ENCODE results near the gene ZSWIM1.

Gene ZSWIM1

DNA sequence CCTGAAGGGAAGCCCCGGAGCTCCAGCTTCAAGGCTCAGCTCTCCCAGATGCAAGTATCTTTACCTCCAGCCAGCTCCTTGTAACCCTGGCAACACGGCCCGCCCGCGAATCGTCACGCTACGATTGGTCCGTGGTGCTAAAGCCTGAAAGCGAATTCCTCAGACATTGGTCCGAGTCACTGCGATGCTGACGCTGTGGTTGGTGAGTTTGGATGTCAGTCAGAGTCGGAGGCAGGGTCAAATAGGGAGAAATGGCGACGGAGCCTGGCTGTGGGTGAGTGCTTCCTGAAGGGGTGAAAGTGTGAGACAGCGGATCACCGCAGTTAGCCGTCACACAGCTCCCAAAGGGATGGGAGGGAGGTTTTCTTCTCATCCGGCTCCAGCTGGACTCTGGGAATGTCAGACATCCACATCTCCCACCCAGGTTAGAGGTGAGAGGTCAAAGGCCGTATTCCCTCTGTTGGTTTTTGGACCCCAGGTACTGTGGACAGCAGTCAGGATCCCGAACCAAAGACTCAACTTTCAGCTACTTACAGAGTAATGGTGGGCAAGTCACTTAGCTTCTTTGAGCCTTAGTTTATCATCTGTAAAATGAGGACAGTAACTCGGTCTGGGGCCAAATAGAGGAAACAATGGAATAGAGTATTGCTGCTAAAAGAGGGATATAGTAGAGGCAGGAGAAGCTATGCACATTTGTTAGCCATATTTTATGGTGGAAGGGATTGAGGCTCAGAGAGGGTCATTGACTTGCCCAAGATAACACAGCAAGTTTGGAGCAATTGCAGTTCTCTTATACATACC is at the start of gene ZSWIM1:
TSS of gene ZSWIM1 (plus strand) at position 240 of the 801 bp plus-strand sequence. CDS start 1,366 bp downstream, outside the sequence.
- peak; percentile 93 for TF ChIP-seq YY1 (IDR thresholded peaks at IDR 0.05; ENCODE audit: low read depth)
- TF ChIP-seq, protein P1, sequence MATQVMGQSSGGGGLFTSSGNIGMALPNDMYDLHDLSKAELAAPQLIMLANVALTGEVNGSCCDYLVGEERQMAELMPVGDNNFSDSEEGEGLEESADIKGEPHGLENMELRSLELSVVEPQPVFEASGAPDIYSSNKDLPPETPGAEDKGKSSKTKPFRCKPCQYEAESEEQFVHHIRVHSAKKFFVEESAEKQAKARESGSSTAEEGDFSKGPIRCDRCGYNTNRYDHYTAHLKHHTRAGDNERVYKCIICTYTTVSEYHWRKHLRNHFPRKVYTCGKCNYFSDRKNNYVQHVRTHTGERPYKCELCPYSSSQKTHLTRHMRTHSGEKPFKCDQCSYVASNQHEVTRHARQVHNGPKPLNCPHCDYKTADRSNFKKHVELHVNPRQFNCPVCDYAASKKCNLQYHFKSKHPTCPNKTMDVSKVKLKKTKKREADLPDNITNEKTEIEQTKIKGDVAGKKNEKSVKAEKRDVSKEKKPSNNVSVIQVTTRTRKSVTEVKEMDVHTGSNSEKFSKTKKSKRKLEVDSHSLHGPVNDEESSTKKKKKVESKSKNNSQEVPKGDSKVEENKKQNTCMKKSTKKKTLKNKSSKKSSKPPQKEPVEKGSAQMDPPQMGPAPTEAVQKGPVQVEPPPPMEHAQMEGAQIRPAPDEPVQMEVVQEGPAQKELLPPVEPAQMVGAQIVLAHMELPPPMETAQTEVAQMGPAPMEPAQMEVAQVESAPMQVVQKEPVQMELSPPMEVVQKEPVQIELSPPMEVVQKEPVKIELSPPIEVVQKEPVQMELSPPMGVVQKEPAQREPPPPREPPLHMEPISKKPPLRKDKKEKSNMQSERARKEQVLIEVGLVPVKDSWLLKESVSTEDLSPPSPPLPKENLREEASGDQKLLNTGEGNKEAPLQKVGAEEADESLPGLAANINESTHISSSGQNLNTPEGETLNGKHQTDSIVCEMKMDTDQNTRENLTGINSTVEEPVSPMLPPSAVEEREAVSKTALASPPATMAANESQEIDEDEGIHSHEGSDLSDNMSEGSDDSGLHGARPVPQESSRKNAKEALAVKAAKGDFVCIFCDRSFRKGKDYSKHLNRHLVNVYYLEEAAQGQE (IDR thresholded peaks at IDR 0.05; ENCODE audit: low read depth) = 0 out of 2 replicates have a peak, but pooled peaks have one; percentile 34
- TF ChIP-seq RAD21 (IDR thresholded peaks at IDR 0.05; ENCODE audit: low read depth) = no peak
- no peak for TF ChIP-seq TCF12 (IDR thresholded peaks at IDR 0.05; ENCODE audit: low read depth)
- no peak for TF ChIP-seq NFIC (IDR thresholded peaks at IDR 0.05)
- no peak for TF ChIP-seq EP300 (IDR thresholded peaks at IDR 0.05; ENCODE audit: borderline replicate concordance)
- TF ChIP-seq, protein P2, sequence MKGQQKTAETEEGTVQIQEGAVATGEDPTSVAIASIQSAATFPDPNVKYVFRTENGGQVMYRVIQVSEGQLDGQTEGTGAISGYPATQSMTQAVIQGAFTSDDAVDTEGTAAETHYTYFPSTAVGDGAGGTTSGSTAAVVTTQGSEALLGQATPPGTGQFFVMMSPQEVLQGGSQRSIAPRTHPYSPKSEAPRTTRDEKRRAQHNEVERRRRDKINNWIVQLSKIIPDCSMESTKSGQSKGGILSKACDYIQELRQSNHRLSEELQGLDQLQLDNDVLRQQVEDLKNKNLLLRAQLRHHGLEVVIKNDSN (IDR thresholded peaks at IDR 0.05) = no peak
- TF ChIP-seq, protein P3, sequence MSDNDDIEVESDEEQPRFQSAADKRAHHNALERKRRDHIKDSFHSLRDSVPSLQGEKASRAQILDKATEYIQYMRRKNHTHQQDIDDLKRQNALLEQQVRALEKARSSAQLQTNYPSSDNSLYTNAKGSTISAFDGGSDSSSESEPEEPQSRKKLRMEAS (IDR thresholded peaks at IDR 0.05) = no peak
- no peak for TF ChIP-seq CEBPB (IDR thresholded peaks at IDR 0.05)
- no peak for TF ChIP-seq TEAD4 (IDR thresholded peaks at IDR 0.05)
- TF ChIP-seq FOXM1 (IDR thresholded peaks at IDR 0.05; ENCODE audit: borderline replicate concordance, low read depth) = no peak
- peak; percentile 94 for TF ChIP-seq TAF1 (IDR thresholded peaks at IDR 0.05; ENCODE audit: low read depth)
- TF ChIP-seq EGR1 (IDR thresholded peaks at IDR 0.05) = peak; percentile 11; the same call in 1 of the 2 replicates
- peak; percentile 16; the same call in 1 of the 2 replicates for TF ChIP-seq CREB1 (IDR thresholded peaks at IDR 0.05; ENCODE audit: low read depth)
- no peak for TF ChIP-seq ZBTB7A (IDR thresholded peaks at IDR 0.05; ENCODE audit: low read depth)

DNA sequence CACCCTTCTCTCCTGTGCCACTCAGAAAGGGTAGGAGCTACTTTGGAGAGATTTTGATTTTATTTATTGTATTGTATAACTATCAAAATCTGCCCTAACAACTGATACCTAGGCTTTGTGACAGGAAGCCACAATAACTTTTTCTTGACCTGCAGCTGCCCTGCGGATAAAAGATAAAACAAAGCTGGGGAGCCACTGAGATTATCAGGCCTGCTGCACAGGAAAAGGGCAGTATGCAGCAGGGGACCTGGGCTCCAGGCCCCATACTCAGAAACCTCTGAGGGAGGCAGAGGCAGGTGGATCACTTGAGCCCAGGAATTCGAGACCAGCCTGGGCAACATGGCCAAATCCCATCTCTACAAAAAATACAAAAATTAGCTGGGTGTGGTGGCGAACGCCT is 48.4 kb upstream of the ZSWIM1 start:
- TF ChIP-seq EP300 (IDR thresholded peaks at IDR 0.05; ENCODE audit: borderline replicate concordance) (no peak), CREB1 (IDR thresholded peaks at IDR 0.05; ENCODE audit: low read depth) (no peak), TAF1 (IDR thresholded peaks at IDR 0.05; ENCODE audit: low read depth) (no peak), FOXM1 (IDR thresholded peaks at IDR 0.05; ENCODE audit: borderline replicate concordance, low read depth) (no peak), YY1 (IDR thresholded peaks at IDR 0.05; ENCODE audit: low read depth) (no peak), EGR1 (IDR thresholded peaks at IDR 0.05) (no peak)
- TF ChIP-seq, protein P2 (IDR thresholded peaks at IDR 0.05) = no peak
- TF ChIP-seq, protein P1 (IDR thresholded peaks at IDR 0.05; ENCODE audit: low read depth) = no peak
- TF ChIP-seq, protein P3 (IDR thresholded peaks at IDR 0.05) = no peak

DNA sequence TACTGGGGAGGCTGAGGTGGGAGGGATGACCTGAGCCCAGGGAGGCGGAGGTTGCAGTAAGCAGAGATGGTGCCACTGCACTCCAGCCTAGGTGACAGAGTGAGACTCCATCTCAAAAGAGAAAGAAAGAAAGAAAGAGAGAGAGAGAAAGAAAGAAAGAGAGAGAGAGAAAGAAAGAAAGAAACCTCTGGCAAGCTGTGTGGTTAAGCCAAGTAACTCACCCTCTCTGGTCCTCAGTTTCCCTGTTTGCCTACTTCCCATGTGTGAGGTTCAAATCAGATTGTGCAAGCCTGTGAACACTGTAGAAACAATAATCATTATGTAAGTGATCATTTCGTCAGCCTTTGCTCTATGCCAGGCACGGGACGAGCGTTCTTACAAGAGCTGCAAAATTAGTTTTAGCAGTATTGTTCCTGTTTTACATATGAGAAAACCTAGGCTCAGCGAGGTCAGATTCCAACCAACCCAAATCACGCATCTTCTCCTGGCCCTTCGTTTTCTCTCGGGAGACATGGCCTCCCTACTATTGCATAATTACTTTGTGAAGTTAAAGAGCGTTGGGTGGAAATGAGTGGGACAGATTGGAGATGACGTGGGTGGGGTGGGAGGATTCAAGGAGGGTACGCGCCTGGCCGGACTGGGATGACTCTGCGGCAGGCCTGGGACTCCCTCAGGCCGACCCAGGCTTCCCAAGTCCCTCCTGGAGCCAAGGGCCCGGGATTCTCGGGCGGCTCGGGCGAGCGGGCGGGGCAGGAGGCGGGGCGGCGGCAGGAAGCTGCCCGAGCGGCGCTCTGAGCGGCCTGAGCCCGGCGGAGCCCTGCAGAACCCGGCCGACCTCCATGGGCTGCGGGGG is 47.8 kb upstream of the ZSWIM1 start, which contains the start of gene SNX21:
TSS of gene SNX21 (plus strand) at position 770 of the 853 bp plus-strand sequence. CDS start 121 bp downstream, outside the sequence.
- TF ChIP-seq CEBPB (IDR thresholded peaks at IDR 0.05) (peak; percentile 80), EGR1 (IDR thresholded peaks at IDR 0.05) (no peak), YY1 (IDR thresholded peaks at IDR 0.05; ENCODE audit: low read depth) (no peak)

DNA sequence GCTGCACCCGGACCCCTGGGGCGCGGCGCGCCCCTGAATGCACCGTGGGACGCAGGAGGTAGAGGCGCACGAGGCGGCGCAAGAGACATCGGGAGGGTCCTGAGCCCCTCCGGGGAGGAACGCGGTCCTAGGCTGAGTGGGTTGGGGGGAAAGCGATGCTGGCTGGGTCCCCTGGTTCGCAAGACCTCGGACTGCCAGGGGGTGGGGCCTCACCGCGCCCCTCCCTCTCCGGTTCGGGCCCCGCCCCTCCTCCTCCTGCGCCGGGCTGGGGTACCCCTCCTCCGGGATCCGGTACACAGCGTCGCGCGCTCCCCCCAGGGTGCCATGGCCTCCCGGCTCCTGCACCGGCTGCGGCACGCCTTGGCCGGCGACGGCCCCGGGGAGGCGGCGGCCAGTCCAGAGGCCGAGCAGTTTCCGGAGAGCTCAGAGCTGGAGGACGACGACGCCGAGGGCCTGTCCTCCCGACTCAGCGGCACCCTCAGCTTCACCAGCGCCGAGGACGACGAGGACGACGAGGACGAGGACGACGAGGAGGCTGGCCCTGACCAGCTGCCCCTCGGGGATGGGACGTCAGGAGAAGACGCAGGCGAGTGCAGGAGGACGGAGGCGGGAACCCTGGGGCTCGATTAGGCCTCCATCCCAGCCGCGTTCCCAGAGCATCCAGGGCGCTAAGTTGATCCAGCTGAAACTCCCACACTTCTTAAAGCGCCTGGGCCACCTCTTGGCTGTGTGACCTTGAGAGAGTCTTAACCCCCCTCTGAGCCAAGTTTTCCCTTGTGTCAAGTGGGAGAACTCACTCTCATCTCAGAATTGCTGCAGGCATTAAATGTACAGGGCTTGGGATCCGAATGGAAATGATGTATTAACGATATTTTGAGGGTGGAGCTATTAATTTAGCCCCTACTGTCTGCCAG is 46.9 kb upstream of the ZSWIM1 start:
- TF ChIP-seq EGR1 (IDR thresholded peaks at IDR 0.05) (no peak), YY1 (IDR thresholded peaks at IDR 0.05; ENCODE audit: low read depth) (no peak), EP300 (IDR thresholded peaks at IDR 0.05; ENCODE audit: borderline replicate concordance) (no peak), RAD21 (IDR thresholded peaks at IDR 0.05; ENCODE audit: low read depth) (no peak), FOXM1 (IDR thresholded peaks at IDR 0.05; ENCODE audit: borderline replicate concordance, low read depth) (no peak), TEAD4 (IDR thresholded peaks at IDR 0.05) (no peak), TCF12 (IDR thresholded peaks at IDR 0.05; ENCODE audit: low read depth) (no peak), CEBPB (IDR thresholded peaks at IDR 0.05) (no peak), TAF1 (IDR thresholded peaks at IDR 0.05; ENCODE audit: low read depth) (peak; percentile 47), NFIC (IDR thresholded peaks at IDR 0.05) (no peak; the same call in 1 of the 2 replicates), ZBTB7A (IDR thresholded peaks at IDR 0.05; ENCODE audit: low read depth) (peak; percentile 89), CREB1 (IDR thresholded peaks at IDR 0.05; ENCODE audit: low read depth) (no peak)
- TF ChIP-seq, protein P1 (IDR thresholded peaks at IDR 0.05; ENCODE audit: low read depth) = no peak
- TF ChIP-seq, protein P2 (IDR thresholded peaks at IDR 0.05) = no peak
- TF ChIP-seq, protein P3 (IDR thresholded peaks at IDR 0.05) = peak; percentile 64
